ENCODE data around the gene PARD3.
"Not testable (repeated sequence)": the region's sequence is repeated elsewhere in the genome, so short reads cannot be mapped to it uniquely, and the experiment has no call there.

Gene PARD3

DNA sequence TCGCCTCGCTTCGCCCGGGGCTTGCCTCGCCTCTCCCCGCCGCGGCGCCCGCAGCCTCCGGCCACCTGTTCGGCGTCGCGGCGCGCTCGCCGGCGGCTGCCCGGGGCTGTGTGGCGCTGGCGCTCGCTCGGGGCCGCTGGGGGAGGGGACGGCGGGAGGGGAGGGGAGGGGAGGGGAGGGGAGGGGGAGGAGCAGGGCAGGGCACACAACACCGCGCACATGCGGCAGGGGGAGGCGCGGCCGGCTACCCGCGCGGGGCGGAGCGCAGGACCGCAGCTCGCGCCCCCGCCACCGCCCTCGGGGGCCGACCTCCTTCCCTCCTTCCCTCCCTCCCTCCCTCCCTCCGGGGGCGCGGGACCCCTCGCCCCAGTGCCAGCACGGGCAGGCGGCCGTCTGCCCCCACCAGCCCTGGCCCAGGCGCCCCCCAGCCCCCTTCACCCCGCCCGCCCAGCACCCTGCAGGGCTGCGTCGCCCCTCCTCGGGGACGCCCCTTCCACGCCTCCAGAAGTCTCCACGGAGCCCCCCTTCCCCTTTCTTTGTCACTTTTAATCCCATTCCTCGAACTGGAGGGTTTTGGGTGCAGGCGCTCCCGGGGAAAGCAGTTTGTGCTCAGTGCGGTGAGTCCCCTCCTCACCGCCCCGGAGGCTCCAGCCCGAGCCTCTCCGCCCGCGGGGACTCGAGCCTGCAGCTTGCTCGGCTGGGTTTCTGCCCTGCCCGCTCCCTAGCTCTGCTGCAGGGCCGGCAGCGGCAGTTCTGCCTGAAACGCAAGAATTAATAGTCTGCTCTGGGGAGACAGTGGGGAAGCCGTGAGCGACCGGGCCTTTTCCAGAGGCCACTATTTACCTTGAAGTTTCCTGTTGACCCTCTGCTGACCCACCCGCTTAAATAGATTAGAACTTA is at the start of gene PARD3:
Gene PARD3, minus strand, starts transcription at position 112 of the 900 bp plus-strand sequence. CDS start 301 bp downstream, outside the sequence.
- peak; percentile 74 for DNase-seq (ENCODE audit: low read depth)

DNA sequence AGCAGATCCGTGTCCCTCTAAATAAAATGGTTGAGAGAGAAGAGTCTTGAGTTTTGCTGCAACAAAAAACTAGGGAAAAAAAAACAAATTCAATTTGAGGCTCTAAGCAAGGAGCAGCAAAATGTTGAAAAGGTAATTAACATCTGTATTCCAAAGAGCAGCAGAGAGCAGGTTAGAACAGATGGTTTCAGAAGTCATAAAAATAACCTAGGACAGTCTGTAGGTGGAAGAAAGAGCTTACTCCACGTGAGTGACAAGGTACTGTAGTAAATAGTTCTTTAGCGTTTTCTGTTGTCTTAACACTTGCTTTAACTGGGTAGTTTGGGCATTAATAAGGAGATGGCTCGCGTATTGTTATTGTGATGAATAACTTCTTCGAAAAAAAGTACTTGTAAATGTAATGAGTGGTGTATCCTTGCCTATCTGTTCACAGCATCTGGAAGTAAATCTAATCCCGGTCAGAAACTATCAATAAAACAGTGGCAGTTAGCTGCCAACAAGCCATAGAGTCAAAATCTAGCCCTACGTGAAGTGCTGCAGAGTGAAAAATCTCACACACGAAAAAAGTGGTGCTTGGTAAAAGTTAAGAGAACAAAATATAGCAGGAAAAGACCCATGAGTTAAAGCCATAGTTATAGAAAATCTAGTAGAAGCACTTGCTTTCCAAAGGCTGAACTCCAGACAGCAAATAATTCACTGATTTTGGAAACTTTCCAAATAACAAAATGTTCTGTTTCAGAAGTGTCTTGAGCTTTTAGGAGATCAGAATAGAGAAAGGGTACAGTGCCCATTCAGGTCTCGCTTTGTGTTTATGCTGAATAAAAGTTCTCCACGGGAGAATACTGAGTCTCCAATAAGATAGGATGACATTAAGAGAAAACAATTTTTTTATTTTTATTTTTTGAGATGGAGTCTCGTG is 49.3 kb upstream of the PARD3 start:
- no peak for DNase-seq (ENCODE audit: low read depth)

DNA sequence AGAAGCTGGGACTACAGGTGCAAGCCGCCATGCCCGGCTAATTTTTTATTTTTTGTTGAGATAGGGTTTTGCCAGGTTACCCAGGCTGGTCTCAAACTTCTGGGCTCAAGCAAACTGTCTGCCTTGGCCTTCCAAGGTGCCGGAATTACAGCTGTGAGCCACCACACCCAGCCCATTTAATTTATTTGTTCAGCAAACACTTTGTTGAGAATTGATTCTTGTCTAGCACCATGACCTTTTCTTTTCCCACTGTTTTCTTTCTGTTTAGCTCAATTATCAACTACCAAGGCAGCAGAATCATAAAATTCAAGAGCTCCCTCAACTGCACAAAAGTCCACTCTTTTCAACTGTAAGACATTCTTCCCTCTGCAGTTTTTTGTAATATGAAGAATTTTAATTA is 47.8 kb upstream of the PARD3 start:
- DNase-seq (ENCODE audit: low read depth), result no peak

DNA sequence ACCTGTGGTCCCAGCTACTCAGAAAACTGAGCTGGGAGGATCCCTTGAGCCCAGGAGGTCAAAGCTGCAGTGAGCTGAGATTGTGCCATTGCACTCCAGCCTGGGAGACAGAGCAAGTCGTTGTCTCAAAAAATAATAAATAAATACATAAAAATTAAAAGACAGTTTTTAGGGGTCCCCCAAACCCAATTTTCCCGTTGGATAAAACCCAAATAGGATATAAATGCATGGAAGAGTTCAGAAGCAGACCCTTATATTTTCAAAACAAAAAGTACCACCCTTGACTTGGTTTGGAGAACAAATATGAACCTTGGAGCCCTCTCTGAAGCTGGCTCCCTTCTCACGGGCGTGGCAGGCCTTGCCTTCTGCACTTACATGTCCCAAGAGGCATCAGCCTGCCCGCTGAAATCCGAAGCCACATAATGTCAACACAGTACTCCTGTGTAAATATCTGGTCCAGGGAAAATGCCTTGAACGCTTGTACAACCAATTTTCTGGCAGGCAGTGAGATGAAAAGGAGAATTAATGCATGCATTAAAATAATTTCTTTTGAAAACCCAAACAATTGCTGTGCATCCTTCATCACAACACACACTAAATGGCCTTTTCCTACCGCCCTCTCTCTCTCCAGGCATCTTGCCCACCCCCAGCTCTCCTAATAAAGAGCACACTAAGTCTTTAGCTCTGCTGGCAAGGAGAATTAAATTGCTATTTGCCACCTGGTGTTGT is 46.4 kb upstream of the PARD3 start:
- DNase-seq (ENCODE audit: low read depth), result no peak

DNA sequence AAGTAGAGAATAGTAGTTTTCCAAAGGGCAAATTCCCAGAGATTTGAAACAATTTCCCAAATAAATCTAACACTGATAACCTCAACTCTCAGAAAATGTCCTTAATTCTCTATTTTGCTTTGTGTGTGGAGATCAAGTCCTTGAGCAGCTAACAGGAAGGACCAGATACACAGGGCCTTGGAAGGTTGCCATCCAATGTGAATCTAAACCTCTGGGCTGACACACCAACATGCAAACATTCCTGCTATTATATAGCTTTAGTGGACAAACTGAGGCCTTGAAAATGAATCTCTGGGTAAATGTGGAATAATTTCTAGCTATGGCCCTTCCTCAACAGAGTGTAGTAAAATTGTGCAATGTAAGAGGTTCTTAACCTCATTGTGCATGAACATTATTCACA is 44.1 kb upstream of the PARD3 start:
- DNase-seq (ENCODE audit: low read depth), result peak; percentile 23

DNA sequence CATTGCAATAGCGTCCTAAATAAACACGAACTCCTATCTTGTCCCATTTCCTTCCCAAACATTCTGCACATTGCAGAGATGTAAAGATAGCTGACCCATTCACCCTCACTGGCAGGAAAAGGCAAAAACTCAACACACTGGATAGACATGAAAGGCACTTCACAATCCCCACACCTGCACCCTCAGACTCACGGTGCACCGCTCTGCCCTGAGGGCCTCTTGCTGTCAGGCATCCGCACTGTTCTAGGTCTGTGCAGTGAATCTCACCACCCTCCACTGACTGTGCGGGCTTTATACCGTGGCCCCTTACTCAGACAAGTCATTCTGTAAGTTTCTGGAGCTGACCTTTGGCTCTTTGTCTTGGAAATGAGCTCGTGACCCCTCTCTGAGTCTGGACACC is 42.9 kb upstream of the PARD3 start:
- DNase-seq (ENCODE audit: low read depth), result no peak

DNA sequence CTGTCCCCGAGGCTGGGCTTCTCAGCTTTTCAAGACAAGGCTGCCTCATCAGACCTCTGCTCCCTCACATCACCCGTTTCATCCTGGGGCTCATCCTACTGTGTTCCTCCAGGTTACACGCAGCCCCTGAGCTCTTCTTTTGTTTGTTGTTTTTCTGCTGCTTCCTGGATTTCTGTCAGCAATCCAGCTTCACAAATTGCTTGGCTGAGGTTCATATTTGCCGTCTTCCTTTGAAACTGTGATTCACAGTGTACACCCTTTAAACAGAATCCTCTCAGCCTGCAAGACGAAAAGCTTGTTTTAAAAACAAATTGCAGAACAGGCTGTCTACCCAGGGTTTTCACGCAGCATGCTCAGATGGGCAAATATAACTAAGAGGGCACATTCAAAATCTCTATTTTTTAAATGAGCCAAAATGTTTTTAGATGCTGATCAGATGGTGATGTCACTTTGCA is 39.1 kb upstream of the PARD3 start:
- peak; percentile 48 for DNase-seq (ENCODE audit: low read depth)

DNA sequence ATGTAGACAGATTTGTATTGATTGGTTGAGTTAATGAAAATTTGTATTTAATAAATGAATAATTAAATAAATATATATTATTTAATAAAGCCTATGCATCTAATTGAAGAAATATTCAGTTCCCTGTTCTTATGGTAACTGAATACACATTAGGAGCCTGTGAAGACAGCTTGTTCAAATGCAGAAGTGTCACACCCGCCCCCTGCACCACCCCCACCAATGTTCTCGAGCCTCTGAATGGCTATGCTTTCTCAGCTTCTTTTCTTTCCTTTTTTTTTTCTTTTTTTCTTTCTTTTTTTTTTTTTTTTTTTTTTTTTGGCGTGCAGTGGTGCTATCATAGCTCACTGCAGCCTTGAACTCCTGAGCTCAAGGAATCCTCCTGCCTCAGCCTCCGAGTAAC is 38.3 kb upstream of the PARD3 start:
- DNase-seq (ENCODE audit: low read depth), result no peak

DNA sequence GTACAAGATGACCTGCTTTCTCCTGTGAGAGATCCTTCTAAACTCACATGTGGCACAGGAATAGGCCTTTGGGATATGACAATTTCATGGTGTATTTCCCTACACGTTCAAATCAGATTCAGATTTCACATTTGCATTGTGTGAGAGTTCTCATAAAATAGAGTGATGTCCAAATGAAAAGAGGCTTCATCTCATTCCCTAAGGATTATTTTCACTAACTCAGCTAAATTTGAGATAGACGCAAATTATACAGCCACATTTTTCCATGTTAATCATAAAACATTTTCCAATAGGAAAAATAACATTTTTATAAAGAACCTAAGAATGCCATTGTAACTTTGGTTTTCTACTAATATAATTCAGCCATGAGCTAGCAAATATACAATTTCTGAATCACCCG is 35.5 kb upstream of the PARD3 start:
- no peak for DNase-seq (ENCODE audit: low read depth)

DNA sequence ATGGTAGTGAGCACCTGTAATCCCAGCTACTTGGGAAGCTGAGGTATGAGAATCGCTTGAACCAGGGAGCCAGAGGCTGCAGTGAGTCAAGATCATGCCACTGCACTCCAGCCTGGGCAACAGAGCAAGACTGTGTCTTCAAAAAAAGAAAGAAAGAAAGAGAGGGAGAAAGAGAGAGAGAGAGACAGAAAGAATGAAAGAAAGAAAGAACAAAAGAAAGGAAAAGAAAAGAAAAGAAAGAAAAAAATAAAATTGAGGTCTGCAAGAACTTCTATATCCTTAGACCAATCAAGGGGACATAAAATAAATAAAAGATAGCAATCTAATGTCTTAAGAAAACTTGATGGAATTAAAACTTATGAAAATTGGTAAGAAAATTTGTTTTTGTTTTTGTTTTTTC is 34.9 kb upstream of the PARD3 start:
- DNase-seq (ENCODE audit: low read depth), result no peak

DNA sequence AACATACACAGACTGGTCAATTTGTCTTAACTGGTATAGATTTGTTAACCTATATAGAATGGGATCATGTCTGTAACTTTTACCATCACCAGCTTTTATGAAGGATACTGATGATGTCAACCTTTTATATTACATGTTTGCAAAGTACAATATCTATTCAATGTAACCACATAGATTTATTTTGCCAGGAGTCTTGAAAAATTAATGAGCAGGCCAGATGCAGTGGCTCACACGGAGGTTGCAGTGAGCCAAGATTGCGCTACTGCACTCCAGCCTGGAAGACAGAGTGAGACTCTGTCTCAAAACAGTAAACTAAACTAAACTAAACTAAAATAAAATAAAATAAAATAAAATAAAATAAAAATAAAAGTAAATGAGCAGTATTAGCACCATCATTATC is 30.0 kb upstream of the PARD3 start:
- no peak for DNase-seq (ENCODE audit: low read depth)

DNA sequence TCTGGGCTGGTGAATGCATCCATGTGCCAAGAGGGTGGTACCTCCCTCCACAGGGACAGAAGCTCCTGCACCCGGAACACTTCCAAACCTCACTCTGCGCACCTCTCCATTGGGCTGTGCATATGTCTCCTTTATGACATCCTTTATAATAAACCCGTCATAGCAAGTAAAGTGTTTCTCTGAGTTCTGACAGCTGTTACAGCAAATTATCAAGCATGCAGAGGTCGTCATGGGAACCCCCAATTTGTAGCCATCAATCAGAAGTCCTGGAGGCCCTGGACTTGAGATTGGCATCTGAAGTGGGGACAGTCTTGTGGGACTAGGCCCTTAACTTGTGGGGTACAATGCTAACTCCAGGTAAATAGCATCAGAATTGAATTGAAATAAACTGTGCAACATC is 29.4 kb upstream of the PARD3 start:
- DNase-seq (ENCODE audit: low read depth), result no peak

DNA sequence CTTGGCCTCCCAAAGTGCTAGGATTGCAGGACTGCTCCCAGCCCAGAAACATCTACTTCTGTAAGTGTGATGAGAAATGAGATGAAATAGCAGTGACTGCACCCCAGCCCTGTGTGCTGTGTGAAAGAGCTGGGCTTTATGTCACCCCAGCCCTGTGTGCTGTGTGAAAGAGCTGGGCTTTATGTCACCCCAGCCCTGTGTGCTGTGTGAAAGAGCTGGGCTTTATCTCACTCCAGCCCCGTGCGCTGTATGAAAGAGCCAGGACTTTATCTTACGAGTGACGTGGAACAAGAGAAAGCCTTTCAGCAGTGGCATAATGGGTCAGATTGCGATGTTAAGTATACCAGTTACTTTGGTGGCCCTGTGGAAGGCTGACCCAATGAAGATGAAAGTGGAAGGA is 28.4 kb upstream of the PARD3 start:
- DNase-seq (ENCODE audit: low read depth), result not testable (repeated sequence)

DNA sequence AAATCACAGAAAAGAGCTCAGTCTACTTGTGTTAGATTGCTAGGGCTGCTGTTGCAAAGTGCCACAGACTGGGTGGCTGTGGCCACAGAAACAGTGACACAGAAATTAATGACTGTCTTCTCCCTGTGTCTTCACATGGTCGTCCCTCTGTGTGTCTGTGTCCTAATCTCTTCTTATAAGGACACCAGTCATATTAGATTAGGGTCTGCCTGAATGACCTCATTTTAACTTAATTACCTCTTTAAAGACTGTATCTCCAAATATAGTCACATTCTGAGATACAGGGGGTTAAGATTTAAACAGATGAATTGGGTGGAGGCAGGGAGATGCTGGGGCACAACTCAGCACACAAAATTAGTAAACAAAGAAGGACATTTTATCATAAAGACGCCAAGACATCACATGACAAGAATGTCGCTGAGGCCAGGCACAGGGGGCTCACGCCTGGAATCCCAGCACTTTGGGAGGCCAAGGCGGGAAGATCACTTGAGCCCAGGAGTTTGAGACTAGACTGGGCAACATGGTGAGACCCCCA is 23.3 kb upstream of the PARD3 start:
- no peak for DNase-seq (ENCODE audit: low read depth)

DNA sequence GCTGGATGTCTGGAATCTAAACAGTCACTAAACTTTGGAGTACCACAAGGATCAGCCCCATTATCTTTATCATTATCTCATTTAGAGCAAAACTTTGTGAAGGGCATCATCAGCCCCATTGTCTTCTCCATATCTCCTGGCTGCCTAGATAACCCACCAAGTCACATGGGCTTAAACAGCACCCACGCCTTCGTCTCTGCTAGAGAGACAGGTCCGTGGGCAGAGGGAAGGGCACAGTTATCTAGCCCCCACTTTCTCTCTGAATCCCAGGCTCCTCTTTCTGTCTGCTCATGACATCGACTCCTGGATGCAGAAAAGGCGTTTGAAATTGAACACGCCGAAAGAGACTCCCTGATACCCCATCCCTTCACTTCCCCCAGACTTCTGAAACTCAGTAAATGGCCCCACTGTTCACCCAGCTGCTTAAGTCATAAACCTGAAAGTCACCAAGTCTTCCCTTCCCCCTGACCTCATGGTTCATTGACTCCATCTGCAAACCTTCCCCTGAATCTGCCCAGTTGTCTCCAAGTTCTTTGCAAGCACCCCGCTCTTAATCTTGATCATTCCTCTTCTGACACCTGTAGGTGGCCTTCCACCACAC is 20.9 kb upstream of the PARD3 start:
- DNase-seq (ENCODE audit: low read depth), result no peak

DNA sequence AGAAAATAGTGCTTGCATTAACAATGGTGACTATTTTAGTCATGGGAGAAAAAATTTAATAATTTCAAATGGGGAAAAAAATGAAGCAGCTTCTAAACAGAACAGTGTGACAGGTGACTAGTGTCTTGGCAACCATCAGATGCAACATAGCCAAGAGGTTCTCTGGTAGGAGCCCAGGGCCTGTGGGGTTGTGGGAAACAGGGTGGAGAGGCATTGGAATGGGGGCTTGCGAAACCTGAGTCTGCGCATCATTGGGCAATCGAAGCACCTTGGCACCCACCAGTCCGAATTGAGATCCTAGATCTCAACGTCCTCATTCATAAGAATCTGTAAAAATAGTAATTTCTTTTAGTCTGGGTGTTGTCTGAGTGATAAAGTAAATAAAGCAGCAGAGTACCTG is 19.2 kb upstream of the PARD3 start:
- no peak for DNase-seq (ENCODE audit: low read depth)

DNA sequence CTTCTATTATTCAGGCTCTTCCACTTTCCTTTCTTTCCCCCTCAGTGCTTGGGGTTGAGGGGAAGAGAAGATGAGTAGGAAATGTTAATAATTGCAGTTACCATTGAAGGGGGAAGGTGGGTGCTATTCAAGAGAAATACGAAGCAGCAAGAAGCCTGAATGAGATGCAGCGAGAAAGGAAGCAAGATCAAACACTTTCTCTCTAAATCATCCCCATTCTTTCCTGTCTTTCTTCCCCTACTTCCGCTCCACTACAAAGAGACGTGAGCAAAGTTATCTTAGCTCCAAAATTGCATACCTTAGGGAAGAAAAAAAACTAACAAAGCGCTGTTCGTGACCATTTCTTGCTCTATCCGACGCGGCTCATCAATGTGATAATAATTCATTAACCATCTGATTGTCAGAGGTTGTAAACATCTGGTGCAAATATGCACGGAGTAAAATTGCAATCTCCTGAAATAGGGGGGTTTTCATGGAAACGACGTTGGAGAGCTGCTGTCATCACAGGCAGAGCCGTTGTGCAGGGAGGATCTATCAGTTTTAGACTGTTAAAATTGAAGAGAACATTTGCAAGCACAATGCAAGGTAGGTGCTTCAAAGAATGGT is 15.2 kb upstream of the PARD3 start:
- DNase-seq (ENCODE audit: low read depth), result no peak

DNA sequence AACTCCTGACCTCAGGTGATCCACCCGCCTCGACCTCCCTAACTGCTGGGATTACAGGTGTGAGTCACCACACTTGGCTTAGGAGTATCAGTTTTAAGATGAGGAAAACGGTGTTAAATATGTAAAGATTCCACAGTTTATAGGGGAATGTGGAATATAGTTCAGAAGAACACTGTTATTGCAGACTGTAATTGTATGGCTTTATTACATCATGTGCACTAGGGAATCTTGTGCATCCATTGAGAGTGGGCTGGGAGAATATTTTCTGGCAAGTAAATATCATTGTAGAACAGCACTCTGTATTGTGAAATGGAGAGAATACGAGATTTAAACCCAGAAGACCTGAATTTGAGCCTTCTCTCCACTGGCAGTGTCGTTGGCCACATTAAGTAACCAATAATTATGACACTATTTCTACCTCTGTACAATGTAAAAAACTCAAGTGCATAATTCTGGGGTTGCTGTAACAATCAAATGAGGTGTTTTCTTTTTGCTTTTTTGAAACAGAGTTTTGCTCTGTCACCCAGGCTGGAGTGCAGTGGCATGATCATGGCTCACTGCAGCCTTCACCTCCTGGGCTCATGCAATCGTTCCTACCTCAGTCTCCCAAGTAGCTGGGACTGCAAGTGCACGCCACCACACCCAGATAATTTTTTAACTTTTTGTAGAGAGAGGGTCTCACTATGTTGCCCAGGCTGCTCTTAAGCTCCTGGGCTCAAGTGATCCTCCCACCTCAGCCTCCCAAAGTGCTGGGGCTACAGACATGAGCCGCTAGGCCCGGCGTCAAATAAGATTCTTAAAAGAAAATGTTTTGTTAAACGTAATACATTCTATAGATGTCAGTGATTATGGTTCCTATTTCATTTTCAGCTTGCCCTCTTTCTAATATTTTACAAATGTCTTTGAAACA is 12.0 kb upstream of the PARD3 start:
- DNase-seq (ENCODE audit: low read depth), result no peak

DNA sequence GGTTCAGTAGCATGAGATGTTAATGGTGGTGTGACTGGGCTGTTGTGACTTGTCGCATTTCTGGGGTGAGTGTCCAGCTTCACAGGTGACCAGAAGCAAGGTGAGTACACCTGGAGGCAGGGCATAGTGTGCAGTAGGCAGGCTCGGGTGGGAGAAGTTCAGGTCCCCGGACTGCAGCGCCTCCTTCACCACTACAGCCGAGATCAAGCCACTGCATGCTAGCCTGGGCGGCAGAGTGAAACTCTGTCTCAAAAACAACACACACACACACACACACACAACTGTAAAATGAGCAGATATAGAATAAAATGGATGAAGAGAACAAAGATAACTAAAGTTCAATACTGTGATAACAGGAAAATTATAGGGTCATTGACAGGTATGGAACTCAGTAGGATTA is 11.1 kb upstream of the PARD3 start:
- no peak for DNase-seq (ENCODE audit: low read depth)

DNA sequence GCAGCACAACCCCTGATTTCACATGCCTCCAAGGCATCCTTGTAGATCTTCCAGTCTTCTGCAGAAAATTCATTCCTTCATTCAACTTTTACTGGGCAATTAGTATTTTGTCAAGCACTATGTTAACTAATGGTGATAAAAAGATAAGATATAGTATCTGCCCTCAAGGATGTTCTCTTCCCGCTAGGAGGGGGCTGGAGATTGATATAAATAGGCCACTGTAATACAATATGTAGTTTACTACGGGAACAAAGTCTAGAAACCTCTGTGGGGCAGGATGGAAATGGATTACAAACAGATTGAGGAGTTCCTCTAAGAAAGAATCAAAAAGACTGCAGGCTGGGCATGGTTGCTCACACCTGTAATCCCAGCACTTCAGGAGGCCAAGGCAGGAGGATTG is 10.3 kb upstream of the PARD3 start:
- no peak for DNase-seq (ENCODE audit: low read depth)
